ENCODE results near the gene ACSS3.
A peak's percentile ranks its signal among the peaks of the same experiment; 100 is the strongest.
"Not testable (repeated sequence)": the region's sequence is repeated elsewhere in the genome, so short reads cannot be mapped to it uniquely, and the experiment has no call there.

Gene ACSS3, protein sequence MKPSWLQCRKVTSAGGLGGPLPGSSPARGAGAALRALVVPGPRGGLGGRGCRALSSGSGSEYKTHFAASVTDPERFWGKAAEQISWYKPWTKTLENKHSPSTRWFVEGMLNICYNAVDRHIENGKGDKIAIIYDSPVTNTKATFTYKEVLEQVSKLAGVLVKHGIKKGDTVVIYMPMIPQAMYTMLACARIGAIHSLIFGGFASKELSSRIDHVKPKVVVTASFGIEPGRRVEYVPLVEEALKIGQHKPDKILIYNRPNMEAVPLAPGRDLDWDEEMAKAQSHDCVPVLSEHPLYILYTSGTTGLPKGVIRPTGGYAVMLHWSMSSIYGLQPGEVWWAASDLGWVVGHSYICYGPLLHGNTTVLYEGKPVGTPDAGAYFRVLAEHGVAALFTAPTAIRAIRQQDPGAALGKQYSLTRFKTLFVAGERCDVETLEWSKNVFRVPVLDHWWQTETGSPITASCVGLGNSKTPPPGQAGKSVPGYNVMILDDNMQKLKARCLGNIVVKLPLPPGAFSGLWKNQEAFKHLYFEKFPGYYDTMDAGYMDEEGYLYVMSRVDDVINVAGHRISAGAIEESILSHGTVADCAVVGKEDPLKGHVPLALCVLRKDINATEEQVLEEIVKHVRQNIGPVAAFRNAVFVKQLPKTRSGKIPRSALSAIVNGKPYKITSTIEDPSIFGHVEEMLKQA

DNA sequence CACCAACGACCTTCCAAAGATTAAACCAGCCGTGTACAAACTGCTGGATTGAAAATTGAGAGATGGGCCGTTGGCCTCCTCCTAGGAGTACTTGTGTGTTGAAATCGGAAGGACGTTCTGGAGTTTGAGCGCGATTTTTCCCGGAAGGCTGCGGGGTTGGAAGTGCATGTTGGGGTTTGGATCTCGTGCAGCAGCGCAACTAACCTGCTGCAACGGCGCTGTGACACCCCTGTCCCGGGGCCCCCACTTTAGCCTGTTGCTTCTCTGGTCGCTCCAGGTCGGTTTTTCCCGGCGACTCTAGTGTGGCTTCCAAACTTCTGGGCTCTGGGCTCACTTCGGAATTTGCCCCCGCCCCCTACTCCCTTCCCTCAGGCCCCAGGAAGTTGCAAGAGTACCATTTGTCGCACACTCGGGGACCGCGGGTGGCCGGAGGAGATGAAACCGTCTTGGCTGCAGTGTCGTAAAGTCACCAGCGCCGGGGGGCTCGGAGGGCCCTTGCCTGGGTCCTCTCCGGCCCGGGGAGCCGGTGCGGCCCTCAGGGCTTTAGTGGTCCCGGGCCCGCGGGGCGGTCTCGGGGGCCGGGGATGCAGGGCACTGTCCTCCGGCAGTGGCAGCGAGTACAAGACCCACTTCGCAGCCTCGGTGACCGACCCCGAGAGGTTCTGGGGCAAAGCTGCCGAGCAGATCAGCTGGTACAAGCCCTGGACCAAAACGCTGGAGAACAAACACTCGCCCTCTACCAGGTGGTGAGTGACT, at the start of gene ACSS3:
Gene ACSS3 (plus strand): TSS at position 394 of the 756 bp plus-strand sequence. CDS start 42 bp downstream, at position 436.
- DNase-seq (ENCODE audit: low read depth), result peak; percentile 34
- H3K4me3 ChIP-seq (replicated peaks; ENCODE audit: low read depth, low read length), result peak within 1 kb of the TSS; percentile 49
- TF ChIP-seq, protein P1, sequence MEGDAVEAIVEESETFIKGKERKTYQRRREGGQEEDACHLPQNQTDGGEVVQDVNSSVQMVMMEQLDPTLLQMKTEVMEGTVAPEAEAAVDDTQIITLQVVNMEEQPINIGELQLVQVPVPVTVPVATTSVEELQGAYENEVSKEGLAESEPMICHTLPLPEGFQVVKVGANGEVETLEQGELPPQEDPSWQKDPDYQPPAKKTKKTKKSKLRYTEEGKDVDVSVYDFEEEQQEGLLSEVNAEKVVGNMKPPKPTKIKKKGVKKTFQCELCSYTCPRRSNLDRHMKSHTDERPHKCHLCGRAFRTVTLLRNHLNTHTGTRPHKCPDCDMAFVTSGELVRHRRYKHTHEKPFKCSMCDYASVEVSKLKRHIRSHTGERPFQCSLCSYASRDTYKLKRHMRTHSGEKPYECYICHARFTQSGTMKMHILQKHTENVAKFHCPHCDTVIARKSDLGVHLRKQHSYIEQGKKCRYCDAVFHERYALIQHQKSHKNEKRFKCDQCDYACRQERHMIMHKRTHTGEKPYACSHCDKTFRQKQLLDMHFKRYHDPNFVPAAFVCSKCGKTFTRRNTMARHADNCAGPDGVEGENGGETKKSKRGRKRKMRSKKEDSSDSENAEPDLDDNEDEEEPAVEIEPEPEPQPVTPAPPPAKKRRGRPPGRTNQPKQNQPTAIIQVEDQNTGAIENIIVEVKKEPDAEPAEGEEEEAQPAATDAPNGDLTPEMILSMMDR (IDR thresholded peaks at IDR 0.05; ENCODE audit: low read length, missing control alignments), result no peak

DNA sequence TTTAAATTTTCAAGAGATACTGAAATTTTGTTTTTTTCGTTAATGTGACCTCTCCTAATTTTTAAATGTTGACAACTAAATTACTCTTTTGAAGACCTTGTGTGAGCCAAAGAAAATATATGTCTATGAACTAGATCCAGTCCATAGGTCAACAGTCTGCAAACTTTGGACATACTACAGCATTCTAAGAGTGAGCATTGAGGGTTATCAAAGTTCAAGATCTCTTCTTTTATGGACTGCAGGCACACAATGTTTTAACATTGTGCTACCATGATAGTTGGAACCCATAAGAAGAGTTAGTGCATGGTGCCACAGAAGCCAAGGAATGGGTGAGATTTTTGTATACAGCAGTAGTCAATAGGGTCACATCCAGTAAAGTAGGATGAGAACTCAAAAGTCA, 43.0 kb upstream of the ACSS3 start:
- no peak for DNase-seq (ENCODE audit: low read depth)
- H3K4me3 ChIP-seq (replicated peaks; ENCODE audit: low read depth, low read length), result no peak overlapping the region
- TF ChIP-seq, protein P1 (IDR thresholded peaks at IDR 0.05; ENCODE audit: low read length, missing control alignments), result no peak

DNA sequence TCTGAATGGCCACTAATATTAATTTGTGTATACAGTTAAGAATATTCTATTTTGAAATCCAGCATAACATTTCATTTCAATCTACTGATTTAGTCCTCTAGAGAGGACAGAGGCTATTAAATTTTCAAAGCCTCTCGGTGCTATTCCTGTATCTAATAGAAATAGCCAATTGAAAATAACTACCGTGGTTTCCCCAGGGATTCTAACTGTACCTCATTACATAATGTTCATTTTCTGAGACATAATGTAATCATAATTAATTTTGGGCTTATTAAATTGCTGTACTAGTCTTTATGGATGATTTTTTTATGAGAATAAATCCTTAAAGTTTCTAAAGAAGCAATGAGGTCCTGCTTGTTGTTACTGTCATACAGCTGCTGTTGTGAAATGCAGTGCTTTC, 38.6 kb upstream of the ACSS3 start:
- TF ChIP-seq, protein P1 (IDR thresholded peaks at IDR 0.05; ENCODE audit: low read length, missing control alignments), result no peak
- no peak for DNase-seq (ENCODE audit: low read depth)
- H3K4me3 ChIP-seq (replicated peaks; ENCODE audit: low read depth, low read length), result no peak overlapping the region

DNA sequence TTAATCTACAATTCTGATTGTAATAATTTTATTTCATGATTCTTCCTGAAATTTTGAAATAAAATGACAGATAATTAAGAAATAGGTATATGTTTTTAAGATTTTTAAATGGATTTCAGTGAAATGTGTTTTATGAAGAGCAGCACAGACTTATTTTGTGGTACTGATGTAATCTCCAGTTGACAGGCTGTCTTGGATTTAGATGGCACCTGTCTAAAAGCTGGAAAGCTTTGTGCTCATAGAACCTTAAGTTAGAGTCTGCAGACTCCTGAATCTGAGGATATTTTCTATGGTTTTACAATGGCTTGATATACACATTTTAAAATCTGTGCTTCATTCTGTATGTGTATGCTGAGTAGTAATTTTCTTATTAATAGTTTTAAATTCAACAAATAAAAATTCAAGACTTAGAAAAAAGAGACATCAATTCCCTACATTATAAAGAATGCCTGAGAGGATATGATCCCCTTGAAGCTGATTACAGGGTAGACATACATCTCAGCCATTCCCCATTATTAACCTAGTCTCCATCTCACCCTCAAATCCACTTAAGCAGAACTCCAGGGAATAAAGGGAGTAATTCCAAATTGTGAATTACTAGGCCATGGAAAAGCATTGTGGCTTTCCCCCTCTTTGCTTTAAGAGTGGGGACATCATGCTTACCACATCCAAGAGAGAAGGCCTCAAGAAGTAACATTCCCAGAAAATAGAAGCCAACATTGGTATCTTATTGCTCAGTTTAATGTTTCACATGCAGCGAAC, 33.7 kb upstream of the ACSS3 start:
- H3K4me3 ChIP-seq (replicated peaks; ENCODE audit: low read depth, low read length), result no peak overlapping the region
- TF ChIP-seq, protein P1 (IDR thresholded peaks at IDR 0.05; ENCODE audit: low read length, missing control alignments), result no peak
- DNase-seq (ENCODE audit: low read depth), result no peak

DNA sequence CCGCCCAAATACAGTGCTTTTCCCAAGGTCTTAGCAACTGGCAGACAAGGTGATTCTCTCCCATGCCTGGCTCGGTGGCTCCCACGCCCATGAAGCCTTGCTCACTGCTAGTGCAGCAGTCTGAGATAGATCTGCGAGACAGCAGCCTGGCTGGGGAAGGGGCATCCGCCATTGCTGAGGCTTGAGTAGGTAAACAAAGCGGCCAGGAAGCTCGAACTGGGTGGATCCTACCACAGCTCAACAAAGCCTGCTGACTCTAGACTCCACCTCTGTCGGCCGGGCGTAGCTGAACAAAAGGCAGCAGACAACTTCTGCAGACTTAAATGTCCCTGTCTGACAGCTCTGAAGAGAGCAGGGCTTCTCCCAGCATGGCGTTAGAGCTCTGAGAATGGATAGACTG, 12.9 kb upstream of the ACSS3 start:
- H3K4me3 ChIP-seq (replicated peaks; ENCODE audit: low read depth, low read length); DNase-seq (ENCODE audit: low read depth): not testable (repeated sequence)

DNA sequence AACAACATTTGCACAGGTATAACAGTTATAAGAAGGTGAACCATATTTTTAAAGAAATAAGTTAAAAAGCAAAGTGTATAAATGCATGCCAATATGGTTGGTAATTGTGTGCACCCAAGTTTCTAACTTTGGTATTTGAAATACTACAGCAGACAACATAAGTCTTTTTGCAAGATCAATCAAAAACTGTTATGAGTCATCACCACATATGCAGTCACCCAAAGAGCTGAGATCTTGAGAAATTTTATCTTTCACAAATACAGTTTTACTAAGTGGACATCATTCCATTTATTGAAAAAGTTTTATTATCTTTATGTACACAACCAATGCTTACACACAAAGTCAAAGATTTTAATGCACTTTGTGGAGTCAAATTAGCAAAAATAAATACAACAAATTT, 7.0 kb upstream of the ACSS3 start:
- DNase-seq (ENCODE audit: low read depth), result no peak
- no peak overlapping the region for H3K4me3 ChIP-seq (replicated peaks; ENCODE audit: low read depth, low read length)
- TF ChIP-seq, protein P1 (IDR thresholded peaks at IDR 0.05; ENCODE audit: low read length, missing control alignments), result no peak
